22Rv1 (cell line): Measurements from ENCODE around the gene IGBP1.
"Not testable (repeated sequence)": the region's sequence is repeated elsewhere in the genome, so short reads cannot be mapped to it uniquely, and the experiment has no call there.

Experiments
- ZFX ChIP-seq: fragments of 450-650 bp; IDR thresholded peaks from 2 replicates; pipeline ENCODE4 v1.6.1; 2017; ENCODE audit warnings: antibody characterized with exemption, borderline replicate concordance
- TF ChIP-seq, protein P1 (sequence below): fragments of 450-650 bp; IDR thresholded peaks from 2 replicates; pipeline ENCODE4 v1.5.1; 2017; ENCODE audit warnings: mild to moderate bottlenecking

DNA sequence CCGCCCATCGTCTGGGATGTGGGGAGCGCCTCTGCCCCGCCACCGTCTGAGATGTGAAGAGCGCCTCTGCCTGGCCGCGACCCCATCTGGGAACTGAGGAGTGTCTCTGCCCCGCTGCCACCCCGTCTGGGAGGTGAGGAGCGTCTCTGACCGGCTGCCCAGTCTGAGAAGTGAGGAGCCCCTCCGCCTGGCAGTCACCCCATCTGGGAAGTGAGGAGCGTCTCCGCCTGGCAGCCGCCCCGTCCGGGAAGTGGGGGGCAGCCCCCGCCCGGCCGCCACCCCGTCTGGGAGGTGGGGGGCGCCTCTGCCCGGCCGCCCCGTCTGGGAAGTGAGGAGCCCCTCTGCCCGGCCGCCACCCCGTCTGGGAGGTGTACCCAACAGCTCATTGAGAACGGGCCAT lies 10.2 kb upstream of the IGBP1 start:
- TF ChIP-seq, protein P1, sequence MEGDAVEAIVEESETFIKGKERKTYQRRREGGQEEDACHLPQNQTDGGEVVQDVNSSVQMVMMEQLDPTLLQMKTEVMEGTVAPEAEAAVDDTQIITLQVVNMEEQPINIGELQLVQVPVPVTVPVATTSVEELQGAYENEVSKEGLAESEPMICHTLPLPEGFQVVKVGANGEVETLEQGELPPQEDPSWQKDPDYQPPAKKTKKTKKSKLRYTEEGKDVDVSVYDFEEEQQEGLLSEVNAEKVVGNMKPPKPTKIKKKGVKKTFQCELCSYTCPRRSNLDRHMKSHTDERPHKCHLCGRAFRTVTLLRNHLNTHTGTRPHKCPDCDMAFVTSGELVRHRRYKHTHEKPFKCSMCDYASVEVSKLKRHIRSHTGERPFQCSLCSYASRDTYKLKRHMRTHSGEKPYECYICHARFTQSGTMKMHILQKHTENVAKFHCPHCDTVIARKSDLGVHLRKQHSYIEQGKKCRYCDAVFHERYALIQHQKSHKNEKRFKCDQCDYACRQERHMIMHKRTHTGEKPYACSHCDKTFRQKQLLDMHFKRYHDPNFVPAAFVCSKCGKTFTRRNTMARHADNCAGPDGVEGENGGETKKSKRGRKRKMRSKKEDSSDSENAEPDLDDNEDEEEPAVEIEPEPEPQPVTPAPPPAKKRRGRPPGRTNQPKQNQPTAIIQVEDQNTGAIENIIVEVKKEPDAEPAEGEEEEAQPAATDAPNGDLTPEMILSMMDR: not testable (repeated sequence)
- not testable (repeated sequence) for TF ChIP-seq ZFX
